ENCODE data around the gene IVL.

The IVL gene, protein sequence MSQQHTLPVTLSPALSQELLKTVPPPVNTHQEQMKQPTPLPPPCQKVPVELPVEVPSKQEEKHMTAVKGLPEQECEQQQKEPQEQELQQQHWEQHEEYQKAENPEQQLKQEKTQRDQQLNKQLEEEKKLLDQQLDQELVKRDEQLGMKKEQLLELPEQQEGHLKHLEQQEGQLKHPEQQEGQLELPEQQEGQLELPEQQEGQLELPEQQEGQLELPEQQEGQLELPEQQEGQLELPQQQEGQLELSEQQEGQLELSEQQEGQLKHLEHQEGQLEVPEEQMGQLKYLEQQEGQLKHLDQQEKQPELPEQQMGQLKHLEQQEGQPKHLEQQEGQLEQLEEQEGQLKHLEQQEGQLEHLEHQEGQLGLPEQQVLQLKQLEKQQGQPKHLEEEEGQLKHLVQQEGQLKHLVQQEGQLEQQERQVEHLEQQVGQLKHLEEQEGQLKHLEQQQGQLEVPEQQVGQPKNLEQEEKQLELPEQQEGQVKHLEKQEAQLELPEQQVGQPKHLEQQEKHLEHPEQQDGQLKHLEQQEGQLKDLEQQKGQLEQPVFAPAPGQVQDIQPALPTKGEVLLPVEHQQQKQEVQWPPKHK

DNA sequence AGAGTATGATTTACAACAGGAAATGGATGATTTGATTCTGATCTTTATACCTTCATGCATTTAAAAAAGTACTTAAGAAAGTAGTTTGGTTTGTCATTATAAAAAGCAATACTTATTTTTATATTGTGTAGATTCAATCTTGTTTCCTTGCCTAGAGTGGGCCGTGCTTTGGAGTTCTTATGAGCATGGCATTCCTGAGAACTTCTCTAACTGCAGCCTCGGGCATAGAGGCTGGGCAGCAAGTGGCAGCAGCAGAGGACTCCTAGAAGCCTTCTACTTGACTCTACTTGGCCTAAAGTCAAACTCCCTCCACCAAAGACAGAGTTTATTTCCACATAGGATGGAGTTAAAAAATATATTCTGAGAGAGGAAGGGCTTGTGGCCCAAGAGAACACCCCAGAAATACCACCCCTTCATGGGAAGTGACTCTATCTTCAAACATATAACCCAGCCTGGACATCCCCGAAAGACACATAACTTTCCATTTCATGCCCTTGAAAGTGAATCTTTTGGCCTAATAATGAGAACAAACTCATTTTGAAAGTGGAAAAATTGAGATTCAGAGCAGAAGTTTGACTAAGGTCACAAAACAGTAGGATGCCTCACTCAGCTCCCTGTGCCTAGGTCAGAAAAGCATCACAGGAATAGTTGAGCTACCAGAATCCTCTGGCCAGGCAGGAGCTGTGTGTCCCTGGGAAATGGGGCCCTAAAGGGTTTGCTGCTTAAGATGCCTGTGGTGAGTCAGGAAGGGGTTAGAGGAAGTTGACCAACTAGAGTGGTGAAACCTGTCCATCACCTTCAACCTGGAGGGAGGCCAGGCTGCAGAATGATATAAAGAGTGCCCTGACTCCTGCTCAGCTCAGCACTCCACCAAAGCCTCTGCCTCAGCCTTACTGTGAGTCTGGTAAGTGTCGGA lies at the start of gene IVL:
Gene IVL (plus strand): TSS at position 861 of the 916 bp plus-strand sequence. CDS start 1,252 bp downstream, outside the sequence.
- no peak for DNase-seq

DNA sequence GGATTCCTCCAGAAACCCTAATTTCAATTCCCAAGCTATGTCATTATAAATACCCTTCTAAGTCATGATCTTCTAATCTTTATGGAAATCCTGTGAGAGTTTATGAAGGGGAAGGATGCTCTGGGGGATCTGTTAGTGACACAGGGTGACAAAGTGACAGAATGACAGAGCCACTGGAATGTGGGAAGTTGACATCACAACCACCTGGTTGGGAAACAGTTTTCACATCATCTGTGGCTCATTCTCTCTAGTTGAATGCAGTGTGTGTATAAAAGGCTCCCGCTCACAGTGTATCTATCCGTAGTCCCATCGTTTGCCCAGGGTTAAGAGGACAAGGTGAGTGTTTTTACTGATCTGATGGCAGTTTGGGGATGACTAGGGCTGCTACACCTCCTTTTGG lies 48.6 kb upstream of the IVL start, which contains the start of gene LCE7A:
Gene LCE7A (plus strand): TSS at position 301 of the 400 bp plus-strand sequence. CDS start 702 bp downstream, outside the sequence.
- no peak for DNase-seq

DNA sequence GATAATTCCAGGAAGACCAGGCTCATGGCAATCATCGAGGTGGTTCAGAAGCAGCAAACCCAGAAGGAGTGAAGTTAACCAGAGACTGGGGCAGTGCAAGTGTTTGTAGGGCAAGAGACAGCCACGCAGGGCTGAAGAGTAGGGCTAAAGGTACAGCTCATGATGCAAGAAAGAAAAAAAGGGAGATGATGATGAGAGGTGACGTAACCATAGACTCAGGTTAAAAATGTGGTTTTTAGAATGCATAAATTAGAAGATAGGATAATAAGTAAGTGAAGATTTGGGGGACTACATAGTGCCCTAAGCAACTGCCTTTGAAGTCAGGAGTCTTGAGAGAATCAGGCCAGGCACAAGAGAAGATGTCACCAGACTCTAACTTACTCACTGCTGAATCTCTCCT lies 48.2 kb upstream of the IVL start:
- no peak for DNase-seq

DNA sequence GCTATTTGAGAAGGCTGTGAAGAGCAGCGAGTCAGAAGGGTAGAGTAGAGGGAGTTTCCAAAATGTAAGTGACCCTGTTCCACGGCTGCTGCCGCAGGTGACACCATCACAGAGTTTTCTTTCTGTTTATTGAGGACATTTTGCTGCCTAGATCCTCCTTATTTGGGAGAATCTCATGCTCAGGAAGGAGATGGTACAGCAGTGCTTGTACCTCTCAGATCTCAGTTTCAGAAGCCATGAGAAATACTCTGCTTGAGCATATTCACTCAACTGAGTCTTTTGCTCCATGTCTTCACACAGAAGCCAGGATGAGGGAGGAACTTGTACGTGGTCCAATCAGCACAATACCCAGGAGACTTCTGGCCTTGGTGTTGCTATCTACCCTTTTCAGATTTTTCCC lies 47.0 kb upstream of the IVL start:
- DNase-seq = no peak

DNA sequence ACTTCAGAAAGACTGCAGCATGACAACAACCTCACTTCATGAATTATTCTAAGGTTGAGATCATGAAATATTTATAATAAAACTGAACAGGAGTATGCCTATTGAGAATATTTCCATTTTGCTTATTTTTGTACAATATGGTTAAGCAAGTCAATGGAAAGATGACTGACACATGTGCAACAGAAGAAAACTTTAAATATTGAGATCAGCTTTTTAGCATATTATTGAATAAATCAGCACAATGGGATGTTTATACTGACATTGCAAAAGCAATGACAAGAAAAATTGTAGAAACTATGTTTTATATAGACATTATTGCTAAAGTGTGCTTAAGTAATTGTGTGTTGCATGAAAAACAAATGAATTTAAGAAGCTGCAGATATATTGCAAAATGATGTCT lies 43.9 kb upstream of the IVL start:
- no peak for DNase-seq

DNA sequence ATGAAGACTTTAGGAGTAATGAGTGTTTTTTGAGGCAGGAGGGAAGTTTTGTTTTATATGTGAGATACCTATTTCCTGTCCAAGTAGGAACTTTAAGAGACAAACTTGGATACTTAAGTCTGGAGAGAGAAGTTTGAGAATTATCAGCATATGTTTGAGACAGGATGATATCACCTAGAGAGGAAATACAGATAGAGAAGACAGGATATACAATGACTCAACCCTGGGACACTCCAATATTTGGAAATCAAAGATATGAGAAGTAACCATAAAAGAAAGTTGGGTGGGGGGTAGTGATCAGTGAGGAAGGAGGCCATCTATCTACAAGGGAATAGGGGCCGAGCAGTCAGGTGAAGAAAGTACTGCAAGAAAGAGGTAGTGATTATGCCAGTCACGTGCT lies 42.0 kb upstream of the IVL start:
- DNase-seq = no peak

DNA sequence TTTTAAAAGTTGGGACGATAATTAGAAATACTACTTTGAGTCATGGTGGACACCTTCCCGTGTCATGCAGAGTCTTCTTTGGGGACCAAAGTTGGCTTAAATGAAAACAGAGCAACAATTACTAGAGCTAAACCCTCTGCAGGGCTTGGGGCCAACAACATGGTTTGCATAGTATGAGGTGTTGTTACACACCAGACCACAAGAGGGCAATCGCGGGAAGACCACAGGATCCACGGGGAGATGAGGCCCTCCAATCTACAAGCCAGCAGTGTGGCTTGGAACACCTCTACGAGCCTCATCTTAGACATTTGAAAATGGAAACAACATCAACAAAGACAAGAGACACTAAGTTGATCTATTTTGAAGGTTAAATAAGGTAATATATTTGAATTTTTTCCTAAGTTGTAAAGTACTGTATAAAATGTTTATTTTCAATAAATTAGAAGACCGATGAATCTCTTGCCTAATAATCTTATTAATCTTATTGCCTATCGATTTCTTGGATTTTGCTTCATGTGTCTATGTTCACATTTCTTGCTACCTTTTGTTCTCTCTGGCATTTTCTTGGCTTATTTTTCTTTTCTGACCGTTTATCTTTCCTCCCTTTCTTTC lies 38.4 kb upstream of the IVL start:
- peak; percentile 74 for DNase-seq

DNA sequence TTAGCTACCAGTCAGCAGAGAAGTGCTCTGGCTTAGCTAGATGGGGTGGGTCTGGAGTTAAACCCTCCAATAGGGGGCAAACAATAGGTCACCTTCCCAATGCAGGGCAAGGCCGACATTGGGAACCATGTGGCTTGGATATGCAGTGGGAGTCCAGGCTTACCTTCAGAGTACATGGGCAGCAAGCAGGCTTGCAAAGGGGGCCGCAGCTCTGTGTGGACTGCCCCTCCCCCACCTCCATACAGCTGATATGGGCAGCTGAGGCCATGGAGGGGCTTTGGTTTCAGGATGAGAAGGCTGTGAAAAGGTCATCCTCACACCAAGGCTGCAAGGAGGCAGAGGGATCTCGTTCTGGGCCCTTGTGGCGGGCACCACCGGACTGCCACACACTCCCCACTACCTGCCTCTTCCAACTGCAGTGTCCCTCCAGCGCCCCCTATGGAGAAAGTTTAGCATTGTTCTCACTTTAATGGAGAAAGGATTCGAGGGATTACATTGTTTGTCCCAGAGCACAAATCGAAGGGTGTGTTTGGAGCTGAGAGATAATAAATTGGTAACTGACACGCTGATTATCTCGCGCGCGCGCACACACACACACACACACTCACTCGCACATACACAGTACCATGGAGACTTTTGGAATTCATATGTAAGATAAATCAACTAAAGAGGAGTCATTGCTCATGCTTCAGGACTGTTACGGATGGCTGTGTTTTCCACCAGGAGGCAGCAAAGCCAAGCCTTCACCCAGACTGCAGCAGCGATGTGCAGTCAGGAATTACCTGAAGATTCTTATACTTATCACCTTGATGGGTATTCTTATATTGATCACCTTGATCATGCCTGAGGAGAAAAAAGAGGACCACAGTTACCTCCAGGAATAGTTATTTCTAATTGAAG lies 37.3 kb upstream of the IVL start:
- peak; percentile 9 for DNase-seq

DNA sequence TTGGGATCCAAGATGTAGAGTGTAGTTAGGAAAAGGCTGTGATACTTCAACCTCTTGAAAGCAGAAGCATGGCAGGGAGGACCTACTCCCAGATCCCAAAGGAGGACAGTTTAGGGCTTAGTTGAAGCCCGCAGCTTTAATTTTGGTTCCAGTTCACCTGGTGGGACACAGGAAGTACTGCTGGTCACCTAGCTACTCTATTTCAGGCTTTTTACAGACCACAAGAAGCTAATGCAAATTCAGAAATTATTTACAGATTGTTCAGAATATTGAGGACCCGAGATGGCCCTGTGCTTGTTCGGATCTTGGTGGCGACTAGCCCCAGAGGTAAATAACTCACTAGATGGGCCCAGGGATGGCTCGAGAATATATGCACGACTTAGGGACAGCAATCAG lies 36.6 kb upstream of the IVL start:
- no peak for DNase-seq

DNA sequence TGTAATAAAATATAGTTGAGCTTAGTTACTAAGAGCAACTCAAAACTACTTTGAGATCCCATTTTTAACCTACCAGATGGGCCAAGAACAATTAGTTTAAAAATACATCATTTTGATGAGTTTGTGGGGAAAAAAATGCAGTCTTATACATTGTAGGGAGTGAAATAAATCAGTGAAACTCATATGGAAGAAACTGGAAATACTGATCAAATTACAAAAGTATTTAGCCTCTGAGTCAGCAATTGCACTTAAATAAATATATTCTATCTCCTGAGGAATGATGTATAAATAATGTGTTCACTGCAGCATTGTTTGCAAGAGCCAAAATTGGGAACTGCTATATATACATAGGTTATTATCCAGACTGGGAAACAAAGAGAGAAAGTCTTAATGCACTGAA lies 34.9 kb upstream of the IVL start:
- DNase-seq = no peak

DNA sequence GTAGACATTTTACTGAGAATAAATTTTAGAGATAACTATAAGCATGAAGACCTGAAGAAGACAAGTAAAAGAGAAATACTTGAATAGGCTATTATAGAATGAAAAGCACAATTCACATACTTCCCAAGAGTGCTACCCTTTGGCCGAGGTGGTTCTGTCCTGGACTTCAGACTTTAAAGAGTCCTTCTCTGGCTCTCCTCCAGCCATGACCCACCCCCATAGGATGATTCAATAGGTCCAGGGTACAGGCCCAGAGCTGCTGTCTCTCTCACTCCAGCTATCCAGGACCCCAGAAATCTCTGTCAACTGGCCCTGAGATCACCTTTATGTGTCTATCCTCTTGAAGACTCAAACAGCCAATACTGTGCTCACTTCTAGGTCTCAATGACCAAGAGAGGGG lies 31.5 kb upstream of the IVL start:
- no peak for DNase-seq

DNA sequence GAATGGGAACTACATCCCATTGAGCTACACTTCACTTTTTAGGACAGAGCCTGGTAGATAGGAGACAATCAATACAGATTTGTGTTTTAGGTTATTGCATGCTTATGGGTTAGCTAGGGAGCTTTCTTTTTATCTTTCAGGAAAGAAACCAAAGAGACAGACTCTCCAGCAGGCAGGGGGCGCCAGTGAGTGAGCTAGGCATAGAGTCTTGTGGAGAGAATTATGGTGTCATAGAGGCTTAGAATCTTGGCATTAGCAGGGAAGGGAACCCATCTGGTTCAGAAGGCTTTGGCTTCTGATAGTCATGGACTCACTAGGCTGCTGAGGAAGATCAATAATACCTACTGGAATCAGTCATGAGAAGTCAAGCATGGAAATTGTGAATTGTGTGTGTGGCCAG lies 30.3 kb upstream of the IVL start, which contains the start of gene SMCP:
Gene SMCP (plus strand): TSS at position 281 of the 400 bp plus-strand sequence. CDS start 6,101 bp downstream, outside the sequence.
- DNase-seq = peak; percentile 63

DNA sequence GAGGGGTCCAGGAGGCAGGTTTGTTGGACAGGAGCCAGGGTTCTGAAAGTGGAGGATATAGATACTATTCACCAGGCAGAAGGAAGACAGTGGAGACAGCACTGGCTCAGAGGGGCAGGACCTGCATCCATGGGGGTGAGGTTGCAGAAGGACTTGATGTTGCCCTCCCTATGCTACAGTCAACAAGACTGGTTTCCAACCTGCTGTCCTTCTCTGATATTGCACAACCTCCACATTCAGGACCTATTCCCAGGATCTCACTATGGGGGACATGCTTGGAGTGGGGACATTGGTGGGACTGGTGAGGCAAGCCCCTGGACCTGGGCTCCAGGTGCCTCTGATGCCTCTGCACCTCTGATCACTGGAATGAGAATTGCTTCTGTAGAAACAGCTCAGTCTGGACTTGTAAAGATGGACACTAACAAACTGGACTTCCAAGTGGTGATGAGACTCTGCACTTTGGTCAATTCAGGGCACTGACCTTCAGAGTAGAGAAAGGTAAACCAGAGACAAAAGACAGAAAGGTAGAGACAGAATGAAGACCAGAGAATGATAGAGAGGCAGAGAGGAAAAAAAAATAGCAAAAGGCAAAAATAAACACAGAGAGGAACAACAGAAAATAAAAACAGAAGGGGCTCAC lies 28.7 kb upstream of the IVL start:
- DNase-seq = no peak

DNA sequence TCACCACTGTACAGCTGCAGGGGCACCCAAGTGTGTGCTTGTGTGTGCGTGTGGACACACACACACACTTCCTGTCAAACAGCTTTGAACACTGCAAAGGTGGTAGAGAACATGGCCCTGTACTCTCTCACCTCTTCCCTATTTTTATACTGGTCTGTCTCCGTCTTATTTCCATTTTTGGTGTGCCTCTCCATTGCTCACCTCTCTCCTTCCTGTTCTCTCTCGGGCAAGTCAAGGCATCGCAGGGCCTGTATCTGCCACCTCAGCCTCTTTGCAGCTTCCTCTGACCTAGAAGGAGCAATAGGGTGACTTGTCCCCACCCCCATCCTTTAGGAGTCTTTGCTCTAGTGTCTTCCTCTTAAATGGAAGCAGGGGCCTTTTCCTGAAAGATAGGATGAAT lies 28.0 kb upstream of the IVL start:
- no peak for DNase-seq

DNA sequence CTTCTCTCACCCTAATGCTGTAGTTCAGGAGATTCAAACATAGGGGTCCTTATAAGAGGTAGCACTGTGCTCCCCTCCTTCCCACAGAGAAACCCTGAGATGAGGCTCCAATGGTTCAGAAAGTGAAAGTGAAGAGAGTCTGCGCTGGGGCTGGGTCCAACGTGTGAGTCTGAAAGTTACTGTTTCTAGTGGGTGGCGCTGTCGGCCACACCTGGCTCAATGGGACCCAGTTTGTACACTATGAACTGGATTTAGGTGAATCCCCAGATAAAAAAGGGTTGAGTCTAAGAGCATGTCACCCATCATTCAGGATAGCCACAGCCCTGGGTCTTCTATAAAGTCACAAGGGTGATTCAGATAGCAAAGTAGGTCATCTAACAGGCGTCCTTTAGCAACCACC lies 27.4 kb upstream of the IVL start:
- no peak for DNase-seq

DNA sequence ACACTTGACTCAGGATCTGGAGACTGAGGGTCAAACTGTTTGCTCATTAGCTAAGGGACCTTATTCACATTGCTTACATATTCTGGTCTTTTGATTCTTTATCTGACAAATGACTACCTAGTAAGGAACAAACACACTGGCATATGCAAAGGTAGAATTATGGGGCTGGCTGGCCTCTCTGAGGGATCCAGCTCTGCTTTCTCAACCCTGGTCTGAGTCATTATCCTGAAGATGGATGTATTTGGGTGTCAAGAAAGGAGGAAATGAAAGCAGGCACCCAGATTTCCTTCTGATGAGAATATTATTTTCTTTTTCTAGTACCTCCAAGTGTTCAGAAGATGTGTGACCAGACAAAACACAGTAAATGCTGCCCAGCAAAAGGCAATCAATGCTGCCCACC lies 24.3 kb upstream of the IVL start:
- no peak for DNase-seq

DNA sequence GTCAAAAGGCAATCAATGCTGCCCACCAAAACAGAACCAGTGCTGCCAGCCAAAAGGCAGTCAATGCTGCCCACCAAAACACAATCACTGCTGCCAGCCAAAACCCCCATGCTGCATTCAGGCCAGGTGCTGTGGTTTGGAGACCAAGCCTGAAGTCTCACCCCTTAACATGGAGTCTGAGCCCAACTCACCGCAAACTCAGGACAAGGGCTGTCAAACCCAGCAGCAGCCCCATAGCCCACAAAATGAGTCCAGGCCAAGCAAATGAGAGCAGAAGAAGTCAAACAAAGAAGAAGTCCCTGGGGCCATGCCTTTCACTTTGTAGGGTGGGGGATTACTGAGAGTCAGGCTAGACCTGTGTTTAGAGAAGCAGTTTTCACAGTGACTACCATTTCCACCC lies 23.8 kb upstream of the IVL start:
- no peak for DNase-seq

DNA sequence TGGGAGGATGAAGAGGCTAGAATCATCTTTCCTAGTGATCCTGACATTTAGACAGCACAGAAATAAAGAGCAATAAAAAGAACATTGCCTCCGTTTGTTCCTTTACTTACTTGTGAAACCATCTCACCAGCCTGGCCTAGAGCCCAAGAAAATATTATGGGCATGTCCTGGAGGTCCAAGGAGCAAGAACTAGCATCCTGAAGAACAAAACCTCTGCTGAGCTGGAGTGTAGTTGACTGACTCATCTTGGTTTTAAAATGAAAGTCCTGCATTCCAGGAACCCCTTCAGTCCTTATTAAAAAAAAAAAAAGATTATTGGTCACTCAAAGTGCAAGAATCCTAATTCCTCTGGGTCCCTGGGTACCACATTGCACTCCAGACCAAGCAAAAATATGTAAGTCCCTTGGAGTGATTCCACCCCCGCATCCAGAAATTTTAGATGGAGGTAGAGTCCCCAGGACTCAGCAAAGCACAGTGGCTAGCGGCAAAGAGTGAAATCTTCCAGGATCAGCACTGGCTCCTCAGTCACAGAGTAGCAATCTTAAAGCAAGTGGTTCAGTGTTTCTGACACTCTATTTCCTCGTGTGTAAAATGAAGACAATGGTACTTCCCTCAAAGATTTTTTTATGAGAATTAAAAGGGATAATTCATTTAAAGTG lies 23.3 kb upstream of the IVL start:
- DNase-seq = no peak

DNA sequence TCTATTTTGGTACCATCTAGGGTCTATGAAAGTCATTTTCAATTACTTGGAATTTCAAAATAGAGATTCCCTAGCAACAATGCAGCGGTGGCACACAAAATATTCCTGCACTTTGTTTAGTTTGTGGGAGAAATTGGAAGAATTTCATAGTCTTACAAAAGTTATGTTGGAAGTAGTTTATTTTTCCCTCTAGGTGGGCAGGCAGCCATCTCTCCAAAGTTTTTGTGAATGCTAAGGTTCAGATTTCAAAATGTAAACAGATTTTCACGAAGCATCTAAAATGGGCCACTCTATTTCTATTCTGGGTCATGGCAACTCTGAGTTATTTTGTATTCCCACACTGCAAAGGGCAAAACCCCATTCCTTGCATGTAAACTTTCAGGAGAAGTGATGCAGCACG lies 22.3 kb upstream of the IVL start:
- no peak for DNase-seq

DNA sequence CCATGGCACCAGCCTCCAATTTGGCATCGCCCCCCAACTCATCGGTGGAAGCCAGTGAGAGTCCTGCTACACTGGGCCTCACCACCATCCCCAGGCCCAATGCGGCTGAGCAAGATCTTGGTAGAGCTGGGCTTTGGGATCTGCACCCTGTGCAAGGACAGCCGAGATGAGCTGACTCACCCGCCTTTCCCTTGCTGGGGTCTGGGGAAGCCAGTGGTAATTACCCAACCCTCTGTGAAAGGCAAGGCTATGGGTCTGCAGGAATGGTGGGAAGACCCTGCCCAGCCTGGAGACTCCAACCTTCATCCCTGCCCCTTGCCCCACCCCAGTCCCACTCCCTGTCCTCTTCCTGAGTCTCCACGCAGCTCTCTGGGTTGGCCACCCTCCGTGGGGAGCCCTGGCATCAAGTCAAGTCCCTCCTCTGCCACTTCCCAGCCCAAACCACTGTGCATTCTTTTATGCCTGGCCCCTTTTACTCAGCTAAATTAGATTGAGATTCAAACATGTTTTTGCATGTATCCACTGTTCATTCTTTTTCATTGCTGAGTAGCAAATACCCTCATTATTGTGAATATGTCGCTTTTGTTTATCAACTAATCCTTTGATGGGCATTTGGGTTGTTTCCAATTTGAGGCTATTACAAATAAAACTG lies 21.5 kb upstream of the IVL start:
- DNase-seq = no peak

Measured in activated CD4-positive, alpha-beta T cell treated with anti-CD3 and anti-CD28 coated beads for 48 hours (primary cell).